Osteoblast (primary cell): ENCODE results near the gene RPS2. TPM values are rescaled to one million over a fixed set of nuclear protein-coding genes. Genes with fewer than 3 reads are reported as not detected.
A peak's percentile ranks its signal among the peaks of the same experiment; 100 is the strongest.

ENCODE experiments used
- DNase-seq: peaks from one replicate; pipeline ENCODE4 v3.0.0; 2011; ENCODE audit warnings: low spot score, mixed read lengths; ENCODE audit not compliant: insufficient read length; ENCODE audit errors: missing footprints
- H2AFZ ChIP-seq: 2 replicates; pipeline ENCODE4 v1.6.0; 2011; ENCODE audit warnings: mild to moderate bottlenecking, low read length
- H3K27ac ChIP-seq: 2 replicates; pipeline ENCODE4 v1.5.1; 2011; ENCODE audit warnings: mild to moderate bottlenecking, low read depth, low read length, moderate library complexity
- H3K27me3 ChIP-seq: 2 replicates; pipeline ENCODE4 v1.6.0; 2012; ENCODE audit warnings: mild to moderate bottlenecking, control low read depth, inconsistent platforms, low read length, moderate library complexity; ENCODE audit not compliant: insufficient read depth
- H3K36me3 ChIP-seq: 2 replicates; pipeline ENCODE4 v1.5.1; 2011; ENCODE audit warnings: mild to moderate bottlenecking, low read length, control low read depth, moderate library complexity; ENCODE audit not compliant: insufficient read depth
- H3K4me1 ChIP-seq: 2 replicates; pipeline ENCODE4 v1.5.1; 2011; ENCODE audit warnings: mild to moderate bottlenecking, low read length, control low read depth, moderate library complexity; ENCODE audit not compliant: insufficient read depth
- H3K4me2 ChIP-seq: 2 replicates; pipeline ENCODE4 v1.6.0; 2011; ENCODE audit warnings: mild to moderate bottlenecking, low read length; ENCODE audit not compliant: insufficient read depth
- H3K4me3 ChIP-seq: fragments of 200-600 bp; sonication (generic); 3 replicates; pipeline ENCODE4 v1.5.1; 2012; ENCODE audit warnings: mild to moderate bottlenecking, low read length, inconsistent platforms; ENCODE audit not compliant: insufficient read depth
- H3K79me2 ChIP-seq: 2 replicates; pipeline ENCODE4 v1.6.0; 2012; ENCODE audit warnings: mild to moderate bottlenecking, low read length, control low read depth, inconsistent platforms; ENCODE audit not compliant: insufficient read depth
- H3K9me3 ChIP-seq: 2 replicates; pipeline ENCODE4 v1.5.1; 2011; ENCODE audit warnings: low read depth, low read length, control low read depth
- H4K20me1 ChIP-seq: 2 replicates; pipeline ENCODE4 v1.6.0; 2012; ENCODE audit warnings: mild to moderate bottlenecking, low read length, control low read depth; ENCODE audit not compliant: insufficient read depth
- CTCF ChIP-seq: IDR thresholded peaks from 2 replicates; pipeline ENCODE4 v1.5.1; 2011; ENCODE audit warnings: mild to moderate bottlenecking, low read depth, low read length, moderate library complexity; ENCODE audit errors: extremely low read depth
- total RNA-seq: library from RNA; depleted of rRNA; stranded (reverse); fragments of >200 nt; gene quantifications from 2 replicates; pipeline ENCODE4 v1.2.3, GENCODE V29; 2012

The RPS2 gene
- total RNA-seq, 1 donor = 2,359 TPM

- no peak for TF ChIP-seq CTCF
- H2AFZ ChIP-seq = peak within 1 kb of the TSS; percentile 95
- H3K9me3 ChIP-seq = no peaks in the 10 kb centered on the region
- peak within 1 kb of the TSS; percentile 94 for H3K27ac ChIP-seq
- DNase-seq = peak; percentile 100
- peaks cover 10% of the 10 kb centered on the region for H3K4me1 ChIP-seq
- peak within 1 kb of the TSS; percentile 98 for H3K4me2 ChIP-seq
- H3K27me3 ChIP-seq = no peaks in the 10 kb centered on the region
- H3K4me3 ChIP-seq = peak within 1 kb of the TSS; percentile 98
- no peaks in the 10 kb centered on the region for H4K20me1 ChIP-seq
- H3K36me3 ChIP-seq = peaks cover 22% of the 10 kb centered on the region
- H3K79me2 ChIP-seq = peaks cover 31% of the 10 kb centered on the region
These were observed 7.3 kb upstream of the RPS2 start, which contains the start of gene TBL3 for GRCh38 chr16:1971796-1972489. TSS of gene TBL3 (plus strand) at chr16:1972053. CDS start at chr16:1972165, 112 bp downstream.

GRCh38 chr16:1968146-1968953 is 3.7 kb upstream of the RPS2 start:
- no peaks in the 10 kb centered on the region for H3K27me3 ChIP-seq
- peaks cover 9% of the 10 kb centered on the region for H4K20me1 ChIP-seq
- peaks cover 52% of the 10 kb centered on the region for H3K79me2 ChIP-seq
- peaks cover 24% of the 10 kb centered on the region for H3K4me1 ChIP-seq
- H3K27ac ChIP-seq = no peak overlapping the region
- peaks cover 8% of the 10 kb centered on the region for H3K36me3 ChIP-seq
- no peaks in the 10 kb centered on the region for H3K9me3 ChIP-seq
- no peak overlapping the region for H3K4me2 ChIP-seq
- H3K4me3 ChIP-seq = no peak overlapping the region
- no peak for TF ChIP-seq CTCF
- peak; percentile 64 for DNase-seq
- H2AFZ ChIP-seq = no peak overlapping the region

- Histone ChIP-seq H3K9me3 (no peaks in the 10 kb centered on the region), H3K27ac (peak within 1 kb of the TSS; percentile 93), H4K20me1 (peaks cover 27% of the 10 kb centered on the region), H3K36me3 (peaks cover 25% of the 10 kb centered on the region), H3K27me3 (no peaks in the 10 kb centered on the region), H3K4me3 (peak within 1 kb of the TSS; percentile 91), H2AFZ (no peak within 1 kb of the TSS), H3K79me2 (peaks cover 55% of the 10 kb centered on the region), H3K4me1 (peaks cover 25% of the 10 kb centered on the region), H3K4me2 (peak within 1 kb of the TSS; percentile 97)
- peak; percentile 31 for DNase-seq
- TF ChIP-seq CTCF = no peak
These were observed 1.8 kb upstream of the RPS2 start, which contains the start of gene RNF151 for GRCh38 chr16:1966460-1966859. TSS of gene RNF151 (plus strand) at chr16:1966856. CDS start at chr16:1966882, 26 bp downstream.
